Heart left ventricle (tissue), 16 donors: Measurements from ENCODE around the gene PAGE2B. TPM values are rescaled to one million over a fixed set of nuclear protein-coding genes. Genes with fewer than 3 reads are reported as not detected.

Experiments used
- ATAC-seq, 4 donors: fragments of 200-7000 bp; cut with Tn5 transposase; one replicate each; pipeline ENCODE4 v1.9.1; 2020 to 2022; ENCODE audit warnings: moderate library complexity in 4 of 4, mild to moderate bottlenecking in 3 of 4, moderate number of reproducible peaks in 1 of 4
- DNase-seq, 5 donors: peaks; one replicate each; pipeline ENCODE4 v3.0.0-alpha.2; 2020
- H3K27ac ChIP-seq, 12 donors: fragments of 200-600 bp; sonication (generic) in 4 of 12; one replicate each; pipeline versions ENCODE4 v1.5.0 to v1.8.0; 2016 to 2022; ENCODE audit warnings: mild to moderate bottlenecking in 2 of 12
- H3K27me3 ChIP-seq, 9 donors: fragments of 200-600 bp; sonication (generic) in 2 of 9; one replicate each; pipeline versions ENCODE4 v1.5.1 to v1.8.0; 2016 to 2022; ENCODE audit warnings: mild to moderate bottlenecking in 3 of 9
- H3K36me3 ChIP-seq, 9 donors: fragments of 200-600 bp; sonication (generic) in 2 of 9; one replicate each; pipeline versions ENCODE4 v1.5.0 to v1.8.0; 2018 to 2022; ENCODE audit warnings: mild to moderate bottlenecking in 2 of 9
- H3K4me1 ChIP-seq, 12 donors: fragments of 200-600 bp; sonication (generic) in 4 of 12; one replicate each; pipeline versions ENCODE4 v1.5.0 to v1.8.0; 2016 to 2022; ENCODE audit warnings: mild to moderate bottlenecking in 3 of 12
- H3K4me3 ChIP-seq, 12 donors: fragments of 200-600 bp; sonication (generic) in 4 of 12; one replicate each; pipeline versions ENCODE4 v1.5.0 to v1.8.0; 2017 to 2022; ENCODE audit warnings: mild to moderate bottlenecking in 9 of 12, moderate library complexity in 4 of 12
- H3K9me3 ChIP-seq, 12 donors: fragments of 200-600 bp; sonication (generic) in 4 of 12; one replicate each; pipeline versions ENCODE4 v1.5.0 to v1.8.0; 2016 to 2022; ENCODE audit warnings: mild to moderate bottlenecking in 1 of 12
- CTCF ChIP-seq, 12 donors: fragments of 200-600 bp; sonication (generic) in 4 of 12; IDR thresholded peaks; one replicate each; pipeline versions ENCODE4 v1.5.0 to v1.8.0; 2018 to 2022; ENCODE audit warnings: antibody characterized with exemption in 12 of 12, mild to moderate bottlenecking in 5 of 12
- POLR2A ChIP-seq, 2 donors: fragments of 450-650 bp; IDR thresholded peaks; one replicate each; pipeline ENCODE4 v1.6.1; 2017; ENCODE audit warnings: antibody characterized with exemption in 2 of 2, mild to moderate bottlenecking in 2 of 2, moderate library complexity in 2 of 2
- WGBS, 4 donors: extraction: QIAGEN DNeasy Blood & Tissue Kit in 2 of 4; methylation state at CpG; one replicate each; pipeline versions ENCODE4 v1.1.5 to v1.1.7; 2013 to 2018; 5-methylcytosine and 5-hydroxymethylcytosine counted together
- intact Hi-C, 10 donors: fragments of 100-400 bp; cut with DNase I; formaldehyde crosslinking; loops; one replicate each; pipeline versions ENCODE4 v1.11.1 to v1.14.2; 2022
- long read RNA-seq, 3 donors: library from polyadenylated mRNA; unstranded; transcript quantifications; one replicate each; pipeline ENCODE4 v2.0.0, GENCODE V29; 2020 to 2021
- polyA plus RNA-seq, 2 donors: library from polyadenylated mRNA; stranded (reverse); fragments of 200-250 nt; gene quantifications; one replicate each; pipeline ENCODE4 v1.2.3, GENCODE V29; 2013
- total RNA-seq, 9 donors: library from RNA; depleted of rRNA in 2 of 9; stranded (reverse); fragments of >200 nt in 2 of 9; fragmentation: NEBNext Ultra II Directional in 3 of 9; extraction: Animal tissue kit (Norgen Biotek cat#: 25700) in 3 of 9; gene quantifications; one replicate each; pipeline versions ENCODE4 v1.1.0 to v1.2.4, GENCODE V29; 2016 to 2023
- donor health status: ischemic (EF 13 %, LVEDD 7.1; RV severe dilation, severe dysfunction).
- donor health status: healthy with polysubstance abuse.
- donor health status: DM: no; HTN: yes; CAD: no.
- donor health status: DM: no; HTN: no; CAD: no.
- donor health status: ischemic (EF 25% LVEDD 6.9; RV normal size, moderate dysfunction).
- donor health status: ischemic (EF 25% LVEDD 5.7; RV mildly dilated, moderate dysfunction).
- donor health status: healthy.
- donor health status: DM: yes; HTN: yes; CAD: no.
- donor health status: ischemic (EF 35%, LVEDD 5.7; RV mildly dilated, moderate dysfunction).
- donor health status: nonischemic (EF 11% LVEDD 7.7; RV severe dilation, severe dysfunction).
- donor health status: DM: yes; HTN: yes; CAD: no.
- donor health status: PGD.
- donor health status: ischemic (EF 29% LVEDD 5.4; RV normal size, mild dysfunction).
- donor health status: nonischemic (EF 23%, LVEDD 6.1; RV moderate dilation, normal function).

Gene PAGE2B
- total RNA-seq (not detected), polyA plus RNA-seq (not detected)
- long read RNA-seq, donor 1 = 0 reads
- long read RNA-seq, donor 2 = 0 reads
- long read RNA-seq, donor 3 = 0 reads

GRCh38 chrX:55074851-55075467 is at the start of gene PAGE2B:
TSS of gene PAGE2B (plus strand) at chrX:55075030. CDS start at chrX:55076042, 1,012 bp downstream.
- ATAC-seq (no peak), DNase-seq (no peak)
- no peak for TF ChIP-seq CTCF (IDR thresholded peaks at IDR 0.05)
- no peak for TF ChIP-seq POLR2A (IDR thresholded peaks at IDR 0.05)
- no peak within 1 kb of the TSS for H3K27ac ChIP-seq
- no peaks in the 10 kb centered on the region for H3K36me3 ChIP-seq
- no peak within 1 kb of the TSS for H3K4me3 ChIP-seq
- H3K9me3 ChIP-seq = peaks cover 0 to 5% (median 0%) of the 10 kb centered on the region in 12 donors
- intact Hi-C loops = loop anchor here in 1 of 10 donors (10.0 kb wide), 1 partner anchor 60 kb away; no protein-coding TSS in a partner anchor
- peaks cover 0 to 7% (median 0%) of the 10 kb centered on the region in 9 donors for H3K27me3 ChIP-seq
- no peaks in the 10 kb centered on the region for H3K4me1 ChIP-seq
- 84 to 94% (median 89%) methylated on average over 36 of the region's 36 CpGs for WGBS, 4 donors

GRCh38 chrX:55026143-55026542 is 48.7 kb upstream of the PAGE2B start:
- intact Hi-C loops = no loop called here
- no peak overlapping the region for H3K27ac ChIP-seq

GRCh38 chrX:55026840-55027239 is 48.0 kb upstream of the PAGE2B start:
- Histone ChIP-seq H3K27ac (no peak overlapping the region), H3K27me3 (peaks cover 0 to 3% (median 0%) of the 10 kb centered on the region in 9 donors), H3K4me3 (no peak overlapping the region), H3K9me3 (no peaks in the 10 kb centered on the region), H3K4me1 (no peaks in the 10 kb centered on the region), H3K36me3 (no peaks in the 10 kb centered on the region)
- WGBS, 4 donors = 56 to 78% (median 65%) methylated on average over 2 of the region's 2 CpGs
- DNase-seq (no peak), ATAC-seq (no peak)
- TF ChIP-seq CTCF (IDR thresholded peaks at IDR 0.05) (no peak), POLR2A (IDR thresholded peaks at IDR 0.05) (no peak)
- intact Hi-C loops = no loop called here

More at GRCh38 chrX:55026143-55026542, 48.7 kb upstream of the PAGE2B start:
- H3K9me3 ChIP-seq = no peaks in the 10 kb centered on the region
- H3K36me3 ChIP-seq = no peaks in the 10 kb centered on the region
- no peak overlapping the region for H3K4me3 ChIP-seq
- ATAC-seq (no peak), DNase-seq (no peak)
- H3K27me3 ChIP-seq = peaks cover 0 to 3% (median 0%) of the 10 kb centered on the region in 9 donors
- no peaks in the 10 kb centered on the region for H3K4me1 ChIP-seq
- TF ChIP-seq CTCF (IDR thresholded peaks at IDR 0.05) = no peak
- no peak for TF ChIP-seq POLR2A (IDR thresholded peaks at IDR 0.05)

- Histone ChIP-seq H3K9me3 (no peaks in the 10 kb centered on the region), H3K27ac (no peak overlapping the region), H3K36me3 (no peaks in the 10 kb centered on the region), H3K27me3 (peaks cover 0 to 8% (median 0%) of the 10 kb centered on the region in 9 donors), H3K4me3 (no peak overlapping the region), H3K4me1 (no peaks in the 10 kb centered on the region)
- WGBS, 4 donors = 65 to 72% (median 68%) methylated on average over 4 of the region's 4 CpGs
- no peak for ATAC-seq
- TF ChIP-seq POLR2A (IDR thresholded peaks at IDR 0.05) (no peak), CTCF (IDR thresholded peaks at IDR 0.05) (no peak)
- no peak for DNase-seq
- intact Hi-C loops = no loop called here
These were observed 46.8 kb upstream of the PAGE2B start for GRCh38 chrX:55028040-55028439.
